A549 (cell line): ENCODE measurements around the gene DGKA.

Experiments
- CTCF ChIP-seq: fragments of >200 bp; sonication (Bioruptor Twin); formaldehyde crosslinking; IDR thresholded peaks from 3 replicates; pipeline ENCODE4 v1.5.1; 2016
- KDM1A ChIP-seq: fragments of 200-600 bp; sonication (generic); IDR thresholded peaks from 2 replicates; pipeline ENCODE4 v1.6.1; 2016; ENCODE audit warnings: low read depth, mild to moderate bottlenecking
- POLR2A ChIP-seq: IDR thresholded peaks from 2 replicates; pipeline ENCODE4 v1.6.1; 2012; ENCODE audit warnings: mild to moderate bottlenecking, low read length
- TFCP2L1 ChIP-seq: fragments of 250-450 bp; sonication (Bioruptor Pico); IDR thresholded peaks from 2 replicates; pipeline ENCODE4 v1.5.0; 2021; ENCODE audit warnings: mild to moderate bottlenecking

GRCh38 chr12:55942577-55943136 is 11.7 kb downstream of the DGKA start:
- TF ChIP-seq CTCF (no peak), KDM1A (no peak), TFCP2L1 (CRISPR knock-in tag) (no peak), POLR2A (no peak)
